Tibial nerve (tissue), 4 donors: Measurements from ENCODE around the gene C1D. TPM values are rescaled to one million over a fixed set of nuclear protein-coding genes. Genes with fewer than 3 reads are reported as not detected.

Experiments
- DNase-seq, 2 donors: peaks; one replicate each; pipeline ENCODE4 v3.0.0-alpha.2; 2019; ENCODE audit warnings: low spot score in 2 of 2
- H3K27ac ChIP-seq, 4 donors: fragments of 200-600 bp; sonication (generic) in 3 of 4; one replicate each; pipeline ENCODE4 v1.5.1; 2017 to 2019; ENCODE audit warnings: mild to moderate bottlenecking in 1 of 4
- H3K27me3 ChIP-seq, 2 donors: fragments of 200-600 bp; sonication (generic) in 1 of 2; one replicate each; pipeline versions ENCODE4 v1.5.1 to v1.6.0; 2017 to 2019
- H3K36me3 ChIP-seq, 3 donors: fragments of 200-600 bp; sonication (generic); one replicate each; pipeline ENCODE4 v1.5.1; 2018 to 2019
- H3K4me1 ChIP-seq, 4 donors: fragments of 200-600 bp; sonication (generic) in 3 of 4; one replicate each; pipeline ENCODE4 v1.5.1; 2017 to 2019
- H3K4me3 ChIP-seq, 4 donors: fragments of 200-600 bp; sonication (generic) in 3 of 4; one replicate each; pipeline ENCODE4 v1.5.1; 2017 to 2019; ENCODE audit warnings: mild to moderate bottlenecking in 1 of 4, moderate library complexity in 1 of 4
- H3K9me3 ChIP-seq, 4 donors: fragments of 200-600 bp; sonication (generic) in 3 of 4; one replicate each; pipeline ENCODE4 v1.5.1; 2017 to 2019
- EP300 ChIP-seq, 2 donors: sonication (generic); formaldehyde crosslinking; IDR thresholded peaks; one replicate each; pipeline ENCODE4 v1.6.1; 2017; ENCODE audit warnings: antibody characterized with exemption in 2 of 2, mild to moderate bottlenecking in 1 of 2
- POLR2A ChIP-seq, 2 donors: fragments of 450-650 bp; IDR thresholded peaks; one replicate each; pipeline ENCODE4 v1.6.1; 2017; ENCODE audit warnings: antibody characterized with exemption in 2 of 2, mild to moderate bottlenecking in 2 of 2, moderate library complexity in 2 of 2
- WGBS, 2 donors: methylation state at CpG; one replicate each; pipeline ENCODE4 v1.1.5; 2018; 5-methylcytosine and 5-hydroxymethylcytosine counted together
- total RNA-seq, 4 donors: library from RNA; depleted of rRNA; stranded (reverse); fragments of >200 nt; gene quantifications; one replicate each; pipeline ENCODE4 v1.1.0, GENCODE V29; 2016
- TF ChIP-seq, protein P1 (sequence below), 5 experiments: fragments of 200-600 bp in 3 of 5; fragments of 450-650 bp in 2 of 5; sonication (generic) in 3 of 5; IDR thresholded peaks; one replicate each; pipeline ENCODE4 v1.5.1; 2016 to 2019; ENCODE audit warnings: antibody characterized with exemption in 5 of 5, mild to moderate bottlenecking in 3 of 5, moderate library complexity in 2 of 5

C1D gene
- total RNA-seq, 4 donors from 2014 or later = 13.5 to 25.3 (median 22.6) TPM

DNA sequence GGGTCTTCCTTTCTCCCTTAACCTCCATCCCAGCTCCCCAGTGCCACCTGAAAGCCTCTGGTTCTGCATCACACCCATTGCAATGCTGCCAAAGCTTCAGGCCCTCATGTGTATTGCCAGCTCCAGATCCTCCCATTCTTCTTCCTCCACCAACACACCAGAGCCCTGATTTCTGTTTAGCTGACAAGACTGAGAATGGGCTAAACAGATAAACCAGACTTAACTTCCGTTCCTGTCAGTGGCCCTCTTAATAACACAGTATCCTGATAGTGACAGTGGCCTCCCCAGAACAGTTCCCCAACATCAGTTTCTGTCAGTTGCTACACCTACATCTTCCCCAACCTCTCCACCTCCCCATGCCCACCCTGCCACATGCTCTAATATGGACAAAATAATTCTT lies 31.3 kb upstream of the C1D start:
- 84 to 90% methylated on average over 1 of the region's 1 CpG for WGBS, 2 donors
- Histone ChIP-seq H3K4me1 (no peaks in the 10 kb centered on the region), H3K27ac (no peak overlapping the region), H3K4me3 (no peak overlapping the region), H3K27me3 (no peaks in the 10 kb centered on the region), H3K9me3 (no peaks in the 10 kb centered on the region), H3K36me3 (peaks cover 0 to 6% (median 0%) of the 10 kb centered on the region in 3 donors)
- TF ChIP-seq EP300 (IDR thresholded peaks at IDR 0.05) (no peak), POLR2A (IDR thresholded peaks at IDR 0.05) (no peak)
- TF ChIP-seq, protein P1, sequence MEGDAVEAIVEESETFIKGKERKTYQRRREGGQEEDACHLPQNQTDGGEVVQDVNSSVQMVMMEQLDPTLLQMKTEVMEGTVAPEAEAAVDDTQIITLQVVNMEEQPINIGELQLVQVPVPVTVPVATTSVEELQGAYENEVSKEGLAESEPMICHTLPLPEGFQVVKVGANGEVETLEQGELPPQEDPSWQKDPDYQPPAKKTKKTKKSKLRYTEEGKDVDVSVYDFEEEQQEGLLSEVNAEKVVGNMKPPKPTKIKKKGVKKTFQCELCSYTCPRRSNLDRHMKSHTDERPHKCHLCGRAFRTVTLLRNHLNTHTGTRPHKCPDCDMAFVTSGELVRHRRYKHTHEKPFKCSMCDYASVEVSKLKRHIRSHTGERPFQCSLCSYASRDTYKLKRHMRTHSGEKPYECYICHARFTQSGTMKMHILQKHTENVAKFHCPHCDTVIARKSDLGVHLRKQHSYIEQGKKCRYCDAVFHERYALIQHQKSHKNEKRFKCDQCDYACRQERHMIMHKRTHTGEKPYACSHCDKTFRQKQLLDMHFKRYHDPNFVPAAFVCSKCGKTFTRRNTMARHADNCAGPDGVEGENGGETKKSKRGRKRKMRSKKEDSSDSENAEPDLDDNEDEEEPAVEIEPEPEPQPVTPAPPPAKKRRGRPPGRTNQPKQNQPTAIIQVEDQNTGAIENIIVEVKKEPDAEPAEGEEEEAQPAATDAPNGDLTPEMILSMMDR (IDR thresholded peaks at IDR 0.05) = no peak
- DNase-seq = no peak

DNA sequence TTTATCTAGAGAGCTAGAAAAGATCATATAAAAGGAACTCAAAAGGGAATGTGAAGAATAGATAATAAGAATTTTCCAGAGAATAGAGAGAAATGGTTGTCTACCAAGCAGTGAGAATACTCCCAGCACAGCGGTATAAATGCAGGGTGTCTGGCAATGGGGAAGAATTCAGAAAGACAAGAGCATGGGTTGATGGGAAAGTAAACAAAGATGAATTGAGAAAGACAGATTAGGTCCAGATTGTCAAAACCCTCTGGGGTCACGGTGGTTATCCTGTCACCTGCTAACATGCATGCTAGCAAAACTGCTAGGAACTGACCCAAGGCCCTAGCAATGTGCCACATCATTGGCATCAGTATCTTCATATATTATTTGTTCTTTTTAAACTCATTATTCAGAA lies 30.8 kb upstream of the C1D start:
- H3K9me3 ChIP-seq = no peaks in the 10 kb centered on the region
- no peak for TF ChIP-seq POLR2A (IDR thresholded peaks at IDR 0.05)
- TF ChIP-seq, protein P1 (IDR thresholded peaks at IDR 0.05) = no peak
- TF ChIP-seq EP300 (IDR thresholded peaks at IDR 0.05) = no peak
- no peak overlapping the region for H3K27ac ChIP-seq
- no peaks in the 10 kb centered on the region for H3K27me3 ChIP-seq
- H3K36me3 ChIP-seq = peaks cover 0 to 6% (median 0%) of the 10 kb centered on the region in 3 donors
- H3K4me3 ChIP-seq = no peak overlapping the region
- WGBS, 2 donors = 86 to 90% methylated on average over 2 of the region's 2 CpGs
- no peaks in the 10 kb centered on the region for H3K4me1 ChIP-seq
- DNase-seq = no peak

DNA sequence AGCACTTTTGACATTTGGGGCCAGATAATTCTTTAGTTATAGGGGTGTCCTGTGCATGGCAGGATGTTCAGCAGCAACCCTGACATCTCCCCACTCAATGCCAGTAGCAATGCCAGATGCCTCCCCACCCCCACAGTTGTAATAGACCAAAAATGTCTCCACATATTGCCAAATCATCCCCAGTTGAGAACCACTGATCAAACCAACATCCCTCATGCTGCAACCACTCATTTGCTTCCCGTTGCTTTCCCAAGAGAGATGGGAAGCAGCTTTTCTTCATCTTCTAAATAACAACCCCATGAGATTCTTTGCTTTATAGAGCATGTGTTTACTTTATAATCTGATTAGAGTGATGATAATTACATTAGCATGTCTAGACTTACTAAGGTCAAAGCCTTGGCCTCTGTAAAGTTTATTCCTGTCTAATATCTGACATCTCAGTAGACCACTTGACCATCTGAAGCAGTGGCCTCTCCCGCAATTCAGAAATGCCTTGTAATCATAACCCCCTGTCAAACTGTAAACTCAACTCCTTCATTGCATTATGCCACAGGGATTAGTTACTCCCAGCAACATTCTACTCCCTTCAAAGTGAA lies 28.7 kb upstream of the C1D start:
- no peak for DNase-seq
- Histone ChIP-seq H3K36me3 (peaks cover 0 to 6% (median 0%) of the 10 kb centered on the region in 3 donors), H3K9me3 (no peaks in the 10 kb centered on the region), H3K4me3 (no peak overlapping the region), H3K27me3 (no peaks in the 10 kb centered on the region), H3K4me1 (no peaks in the 10 kb centered on the region), H3K27ac (no peak overlapping the region)
- WGBS, 2 donors = 52 to 71% methylated on average over 2 of the region's 2 CpGs
- TF ChIP-seq EP300 (IDR thresholded peaks at IDR 0.05) (no peak), POLR2A (IDR thresholded peaks at IDR 0.05) (no peak)
- TF ChIP-seq, protein P1 (IDR thresholded peaks at IDR 0.05) = no peak

DNA sequence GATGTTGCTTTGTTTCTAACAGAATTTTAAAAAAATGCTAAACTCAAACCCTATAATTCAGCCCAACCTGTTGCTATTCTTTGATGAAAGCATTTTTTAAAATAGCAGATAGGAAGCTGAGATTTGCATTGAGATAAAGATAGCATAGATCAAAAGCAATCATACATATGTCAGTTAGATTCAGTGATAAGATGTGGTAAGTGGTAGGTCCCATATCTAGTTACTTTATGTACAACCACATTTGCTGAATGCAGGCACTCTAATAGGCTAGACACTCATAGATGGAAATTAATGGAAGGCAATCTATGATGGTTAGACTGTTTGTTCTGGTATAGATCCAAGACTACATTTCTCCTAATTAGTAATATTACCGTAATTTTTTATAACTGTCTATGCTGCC lies 27.2 kb upstream of the C1D start:
- Histone ChIP-seq H3K27ac (no peak overlapping the region), H3K36me3 (peaks cover 0 to 5% (median 0%) of the 10 kb centered on the region in 3 donors), H3K4me3 (no peak overlapping the region), H3K9me3 (no peaks in the 10 kb centered on the region), H3K27me3 (no peaks in the 10 kb centered on the region), H3K4me1 (no peaks in the 10 kb centered on the region)
- WGBS, 2 donors = 83 to 96% methylated on average over 1 of the region's 1 CpG
- TF ChIP-seq EP300 (IDR thresholded peaks at IDR 0.05) = no peak
- TF ChIP-seq, protein P1 (IDR thresholded peaks at IDR 0.05) = no peak
- TF ChIP-seq POLR2A (IDR thresholded peaks at IDR 0.05) = no peak
- DNase-seq = no peak

DNA sequence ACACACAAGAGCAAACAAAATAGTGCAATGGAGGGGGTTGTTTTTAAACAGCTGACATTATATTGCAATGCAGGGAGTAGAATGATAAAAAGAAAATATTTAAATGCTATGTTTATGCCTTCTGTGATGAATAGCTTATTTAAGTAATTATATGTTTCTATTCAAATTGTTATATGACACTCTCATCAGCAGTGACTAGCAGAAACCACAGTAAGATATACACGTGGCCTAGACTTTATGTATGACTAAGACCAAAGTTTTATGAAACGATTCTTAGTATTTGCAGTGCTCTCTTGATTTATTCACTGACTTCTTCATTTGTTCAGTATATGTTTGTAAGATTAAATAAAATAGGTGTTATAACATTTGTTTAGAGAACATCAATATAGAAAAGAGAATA lies 26.1 kb upstream of the C1D start:
- no peaks in the 10 kb centered on the region for H3K4me1 ChIP-seq
- no peaks in the 10 kb centered on the region for H3K36me3 ChIP-seq
- no peaks in the 10 kb centered on the region for H3K27me3 ChIP-seq
- WGBS, 2 donors = 73 to 86% methylated on average over 2 of the region's 2 CpGs
- no peaks in the 10 kb centered on the region for H3K9me3 ChIP-seq
- DNase-seq = no peak
- H3K4me3 ChIP-seq = no peak overlapping the region
- TF ChIP-seq POLR2A (IDR thresholded peaks at IDR 0.05) (no peak), EP300 (IDR thresholded peaks at IDR 0.05) (no peak)
- TF ChIP-seq, protein P1 (IDR thresholded peaks at IDR 0.05) = no peak
- no peak overlapping the region for H3K27ac ChIP-seq
